K562 (cell line): Measurements from ENCODE around the gene TLR2. TPM values are rescaled to one million over a fixed set of nuclear protein-coding genes. Genes with fewer than 3 reads are reported as not detected.

Experiments
- HDAC2 ChIP-seq: fragments of 450-650 bp; IDR thresholded peaks from 2 replicates; pipeline ENCODE4 v1.6.1; 2016; ENCODE audit warnings: mild to moderate bottlenecking
- NEUROD1 ChIP-seq: fragments of 150-350 bp; IDR thresholded peaks from 2 replicates; pipeline ENCODE4 v1.6.1; 2014; ENCODE audit warnings: borderline replicate concordance, low read length, low read depth; ENCODE audit not compliant: partially characterized antibody
- ZNF347 ChIP-seq: fragments of 450-650 bp; formaldehyde crosslinking; IDR thresholded peaks from 2 replicates; pipeline ENCODE4 v1.4.0; 2020; ENCODE audit warnings: low read depth, mild to moderate bottlenecking, moderate library complexity
- polyA plus RNA-seq, 8 experiments: library from polyadenylated mRNA; depleted of rRNA in 4 of 8; stranded (reverse) in 5 of 8; unstranded in 3 of 8; fragments of >200 nt; fragmentation: Nextera tagmentation in 2 of 8; fragmentation: Illumina TruSeq in 1 of 8; extraction: Ambion mirVana in 2 of 8; extraction: Trizol in 1 of 8; gene quantifications; 2 replicates each; pipeline versions ENCODE4 v1.2.1 to v1.2.3, GENCODE V29; 2011 to 2014; ENCODE audit warnings: inconsistent platforms in 1 of 8, missing spikeins in 1 of 8
- total RNA-seq, 7 experiments: library from RNA; depleted of rRNA in 6 of 7; stranded (reverse); fragments of >200 nt in 6 of 7; fragmentation: Illumina TruSeq in 2 of 7; extraction: Trizol in 2 of 7; gene quantifications; 2 replicates each; pipeline versions ENCODE4 v1.2.1 to v1.2.3, GENCODE V29; 2011 to 2021; ENCODE audit warnings: low replicate concordance in 1 of 7
- TF ChIP-seq, protein P1 (sequence below), 2 experiments: IDR thresholded peaks in 1 of 2; conservative IDR thresholded peaks in 1 of 2; 2 replicates each; pipeline ENCODE4 v1.6.1; 2016; ENCODE audit warnings: low read depth in 2 of 2, mild to moderate bottlenecking in 1 of 2, missing compliant biosample characterization in 1 of 2, missing genetic modification characterization in 1 of 2, moderate library complexity in 1 of 2
- TF ChIP-seq, protein P2 (sequence below): fragments of 450-650 bp; IDR thresholded peaks from 2 replicates; pipeline ENCODE4 v1.6.1; 2016
- TF ChIP-seq, protein P3 (sequence below): fragments of 450-650 bp; IDR thresholded peaks from 2 replicates; pipeline ENCODE4 v1.6.1; 2016; ENCODE audit warnings: low read depth

TLR2 gene
- total and polyA plus RNA-seq, 9 of the 15 experiments (the other 6 are each of a cell fraction or from before 2014, with no cell fraction given) = 0.09 to 0.11 TPM; not detected in 7

DNA sequence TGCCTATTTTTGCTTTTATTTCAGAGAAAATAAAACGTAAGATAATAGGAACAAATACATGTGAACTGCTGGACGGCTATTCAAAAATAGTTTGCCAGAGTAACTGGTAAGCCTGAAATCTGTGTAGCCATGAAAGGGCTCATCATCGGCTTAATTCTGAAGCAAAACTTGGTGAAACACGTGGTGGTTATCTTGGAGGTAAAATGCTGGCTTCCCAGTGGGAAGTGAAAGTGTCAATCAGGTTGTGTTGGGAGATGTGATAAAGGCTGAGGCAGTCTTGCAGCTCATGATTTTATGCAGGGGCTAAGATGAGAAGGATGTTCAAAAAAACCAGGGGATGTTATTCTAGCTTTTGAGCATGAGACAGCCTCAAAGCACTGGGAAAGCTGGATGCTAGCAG is 36.1 kb upstream of the TLR2 start (continued):
- TF ChIP-seq, protein P1, sequence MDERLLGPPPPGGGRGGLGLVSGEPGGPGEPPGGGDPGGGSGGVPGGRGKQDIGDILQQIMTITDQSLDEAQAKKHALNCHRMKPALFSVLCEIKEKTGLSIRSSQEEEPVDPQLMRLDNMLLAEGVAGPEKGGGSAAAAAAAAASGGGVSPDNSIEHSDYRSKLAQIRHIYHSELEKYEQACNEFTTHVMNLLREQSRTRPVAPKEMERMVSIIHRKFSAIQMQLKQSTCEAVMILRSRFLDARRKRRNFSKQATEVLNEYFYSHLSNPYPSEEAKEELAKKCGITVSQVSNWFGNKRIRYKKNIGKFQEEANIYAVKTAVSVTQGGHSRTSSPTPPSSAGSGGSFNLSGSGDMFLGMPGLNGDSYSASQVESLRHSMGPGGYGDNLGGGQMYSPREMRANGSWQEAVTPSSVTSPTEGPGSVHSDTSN (CRISPR knock-in tag; IDR thresholded peaks at IDR 0.05; ENCODE audit: low read depth) = 0 out of 2 replicates have a peak, but pooled peaks have one; percentile 22
- TF ChIP-seq, protein P1 (tag; conservative IDR thresholded peaks at IDR 0.05; ENCODE audit: low read depth) = no peak
- TF ChIP-seq NEUROD1 (no peak), HDAC2 (no peak), ZNF347 (CRISPR knock-in tag) (no peak)
- TF ChIP-seq, protein P2, sequence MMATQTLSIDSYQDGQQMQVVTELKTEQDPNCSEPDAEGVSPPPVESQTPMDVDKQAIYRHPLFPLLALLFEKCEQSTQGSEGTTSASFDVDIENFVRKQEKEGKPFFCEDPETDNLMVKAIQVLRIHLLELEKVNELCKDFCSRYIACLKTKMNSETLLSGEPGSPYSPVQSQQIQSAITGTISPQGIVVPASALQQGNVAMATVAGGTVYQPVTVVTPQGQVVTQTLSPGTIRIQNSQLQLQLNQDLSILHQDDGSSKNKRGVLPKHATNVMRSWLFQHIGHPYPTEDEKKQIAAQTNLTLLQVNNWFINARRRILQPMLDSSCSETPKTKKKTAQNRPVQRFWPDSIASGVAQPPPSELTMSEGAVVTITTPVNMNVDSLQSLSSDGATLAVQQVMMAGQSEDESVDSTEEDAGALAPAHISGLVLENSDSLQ = peak; percentile 88
- TF ChIP-seq, protein P3, sequence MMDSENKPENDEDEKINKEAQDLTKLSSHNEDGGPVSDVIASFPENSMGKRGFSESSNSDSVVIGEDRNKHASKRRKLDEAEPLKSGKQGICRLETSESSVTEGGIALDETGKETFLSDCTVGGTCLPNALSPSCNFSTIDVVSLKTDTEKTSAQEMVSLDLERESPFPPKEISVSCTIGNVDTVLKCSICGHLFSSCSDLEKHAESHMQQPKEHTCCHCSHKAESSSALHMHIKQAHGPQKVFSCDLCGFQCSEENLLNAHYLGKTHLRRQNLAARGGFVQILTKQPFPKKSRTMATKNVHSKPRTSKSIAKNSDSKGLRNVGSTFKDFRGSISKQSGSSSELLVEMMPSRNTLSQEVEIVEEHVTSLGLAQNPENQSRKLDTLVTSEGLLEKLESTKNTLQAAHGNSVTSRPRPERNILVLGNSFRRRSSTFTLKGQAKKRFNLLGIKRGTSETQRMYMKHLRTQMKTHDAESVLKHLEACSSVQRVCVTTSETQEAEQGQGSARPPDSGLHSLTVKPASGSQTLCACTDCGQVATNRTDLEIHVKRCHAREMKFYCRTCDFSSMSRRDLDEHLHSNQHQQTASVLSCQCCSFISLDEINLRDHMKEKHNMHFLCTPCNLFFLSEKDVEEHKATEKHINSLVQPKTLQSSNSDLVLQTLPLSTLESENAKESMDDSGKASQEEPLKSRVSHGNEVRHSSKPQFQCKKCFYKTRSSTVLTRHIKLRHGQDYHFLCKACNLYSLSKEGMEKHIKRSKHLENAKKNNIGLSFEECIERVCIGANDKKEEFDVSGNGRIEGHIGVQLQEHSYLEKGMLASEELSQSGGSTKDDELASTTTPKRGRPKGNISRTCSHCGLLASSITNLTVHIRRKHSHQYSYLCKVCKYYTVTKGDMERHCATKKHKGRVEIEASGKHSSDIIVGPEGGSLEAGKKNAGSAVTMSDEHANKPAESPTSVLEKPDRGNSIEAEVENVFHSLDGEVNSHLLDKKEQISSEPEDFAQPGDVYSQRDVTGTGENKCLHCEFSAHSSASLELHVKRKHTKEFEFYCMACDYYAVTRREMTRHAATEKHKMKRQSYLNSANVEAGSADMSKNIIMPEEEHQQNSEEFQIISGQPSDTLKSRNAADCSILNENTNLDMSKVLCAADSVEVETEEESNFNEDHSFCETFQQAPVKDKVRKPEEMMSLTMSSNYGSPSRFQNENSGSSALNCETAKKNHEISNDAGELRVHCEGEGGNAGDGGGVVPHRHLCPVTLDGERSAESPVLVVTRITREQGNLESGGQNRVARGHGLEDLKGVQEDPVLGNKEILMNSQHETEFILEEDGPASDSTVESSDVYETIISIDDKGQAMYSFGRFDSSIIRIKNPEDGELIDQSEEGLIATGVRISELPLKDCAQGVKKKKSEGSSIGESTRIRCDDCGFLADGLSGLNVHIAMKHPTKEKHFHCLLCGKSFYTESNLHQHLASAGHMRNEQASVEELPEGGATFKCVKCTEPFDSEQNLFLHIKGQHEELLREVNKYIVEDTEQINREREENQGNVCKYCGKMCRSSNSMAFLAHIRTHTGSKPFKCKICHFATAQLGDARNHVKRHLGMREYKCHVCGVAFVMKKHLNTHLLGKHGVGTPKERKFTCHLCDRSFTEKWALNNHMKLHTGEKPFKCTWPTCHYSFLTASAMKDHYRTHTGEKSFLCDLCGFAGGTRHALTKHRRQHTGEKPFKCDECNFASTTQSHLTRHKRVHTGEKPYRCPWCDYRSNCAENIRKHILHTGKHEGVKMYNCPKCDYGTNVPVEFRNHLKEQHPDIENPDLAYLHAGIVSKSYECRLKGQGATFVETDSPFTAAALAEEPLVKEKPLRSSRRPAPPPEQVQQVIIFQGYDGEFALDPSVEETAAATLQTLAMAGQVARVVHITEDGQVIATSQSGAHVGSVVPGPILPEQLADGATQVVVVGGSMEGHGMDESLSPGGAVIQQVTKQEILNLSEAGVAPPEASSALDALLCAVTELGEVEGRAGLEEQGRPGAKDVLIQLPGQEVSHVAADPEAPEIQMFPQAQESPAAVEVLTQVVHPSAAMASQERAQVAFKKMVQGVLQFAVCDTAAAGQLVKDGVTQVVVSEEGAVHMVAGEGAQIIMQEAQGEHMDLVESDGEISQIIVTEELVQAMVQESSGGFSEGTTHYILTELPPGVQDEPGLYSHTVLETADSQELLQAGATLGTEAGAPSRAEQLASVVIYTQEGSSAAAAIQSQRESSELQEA = no peak
